GM13976 (cell line): ENCODE data around the gene RBM17.

ENCODE experiments used
- DNase-seq: peaks from one replicate; pipeline ENCODE4 v3.0.0; 2012; ENCODE audit warnings: low spot score
- in situ Hi-C: fragments of 300-500 bp; cut with MboI; formaldehyde crosslinking; loops from one replicate; pipeline ENCODE4 v1.12.0; 2022; ENCODE audit warnings: low sequenced_read_pairs, mixed read lengths, inconsistent platforms; ENCODE audit not compliant: unreplicated experiment
- TF ChIP-seq, protein P1 (sequence below): IDR thresholded peaks from 2 replicates; pipeline ENCODE4 v1.5.1; 2012; ENCODE audit warnings: borderline replicate concordance, mild to moderate bottlenecking; ENCODE audit not compliant: insufficient read depth; ENCODE audit errors: extremely low read depth, missing control alignments, control extremely low read depth

The RBM17 gene

DNA sequence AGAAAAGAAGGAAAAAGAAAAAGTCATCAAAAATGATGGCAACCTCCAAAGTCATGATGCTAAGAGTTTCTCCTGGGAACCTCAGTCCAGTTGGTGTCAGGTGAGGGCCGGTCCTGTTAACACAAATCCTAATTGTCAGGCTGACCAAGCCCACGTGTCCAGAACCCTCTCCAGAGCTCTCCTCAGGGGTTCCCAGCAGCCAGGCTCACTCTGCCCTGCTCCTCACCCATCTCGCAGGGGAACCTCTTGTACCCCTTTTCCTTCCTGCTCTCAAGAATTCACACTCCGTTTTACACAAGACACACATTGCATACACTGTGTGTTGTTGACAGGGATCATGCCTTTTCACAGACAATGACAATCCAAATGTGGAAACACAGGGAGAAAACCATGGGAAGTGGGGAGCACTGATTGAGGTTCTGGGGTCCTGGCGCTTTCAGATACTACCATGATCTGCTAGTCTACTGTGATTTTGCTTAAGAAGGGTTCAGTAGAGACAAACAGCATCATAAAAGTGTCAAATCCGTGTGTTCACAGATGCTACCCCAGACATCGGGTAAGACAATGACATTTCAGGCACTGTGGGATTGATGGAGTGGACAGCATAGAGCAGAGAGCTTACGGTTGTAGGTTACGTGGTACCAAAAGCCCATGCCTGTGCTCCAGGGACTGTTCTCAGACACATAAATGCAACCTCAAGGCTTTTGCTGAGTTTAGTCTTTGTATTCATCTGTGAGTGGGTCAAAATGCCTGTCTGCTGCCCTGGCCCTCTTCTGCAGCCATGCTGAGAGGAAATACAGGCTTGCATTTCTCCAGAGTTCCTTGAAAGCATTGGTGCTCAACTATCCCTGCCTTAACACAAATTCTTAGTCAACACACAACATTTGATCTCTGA lies 42.7 kb upstream of the RBM17 start:
- DNase-seq: no peak
- in situ Hi-C loops: no loop called here
- TF ChIP-seq, protein P1, sequence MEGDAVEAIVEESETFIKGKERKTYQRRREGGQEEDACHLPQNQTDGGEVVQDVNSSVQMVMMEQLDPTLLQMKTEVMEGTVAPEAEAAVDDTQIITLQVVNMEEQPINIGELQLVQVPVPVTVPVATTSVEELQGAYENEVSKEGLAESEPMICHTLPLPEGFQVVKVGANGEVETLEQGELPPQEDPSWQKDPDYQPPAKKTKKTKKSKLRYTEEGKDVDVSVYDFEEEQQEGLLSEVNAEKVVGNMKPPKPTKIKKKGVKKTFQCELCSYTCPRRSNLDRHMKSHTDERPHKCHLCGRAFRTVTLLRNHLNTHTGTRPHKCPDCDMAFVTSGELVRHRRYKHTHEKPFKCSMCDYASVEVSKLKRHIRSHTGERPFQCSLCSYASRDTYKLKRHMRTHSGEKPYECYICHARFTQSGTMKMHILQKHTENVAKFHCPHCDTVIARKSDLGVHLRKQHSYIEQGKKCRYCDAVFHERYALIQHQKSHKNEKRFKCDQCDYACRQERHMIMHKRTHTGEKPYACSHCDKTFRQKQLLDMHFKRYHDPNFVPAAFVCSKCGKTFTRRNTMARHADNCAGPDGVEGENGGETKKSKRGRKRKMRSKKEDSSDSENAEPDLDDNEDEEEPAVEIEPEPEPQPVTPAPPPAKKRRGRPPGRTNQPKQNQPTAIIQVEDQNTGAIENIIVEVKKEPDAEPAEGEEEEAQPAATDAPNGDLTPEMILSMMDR: no peak

DNA sequence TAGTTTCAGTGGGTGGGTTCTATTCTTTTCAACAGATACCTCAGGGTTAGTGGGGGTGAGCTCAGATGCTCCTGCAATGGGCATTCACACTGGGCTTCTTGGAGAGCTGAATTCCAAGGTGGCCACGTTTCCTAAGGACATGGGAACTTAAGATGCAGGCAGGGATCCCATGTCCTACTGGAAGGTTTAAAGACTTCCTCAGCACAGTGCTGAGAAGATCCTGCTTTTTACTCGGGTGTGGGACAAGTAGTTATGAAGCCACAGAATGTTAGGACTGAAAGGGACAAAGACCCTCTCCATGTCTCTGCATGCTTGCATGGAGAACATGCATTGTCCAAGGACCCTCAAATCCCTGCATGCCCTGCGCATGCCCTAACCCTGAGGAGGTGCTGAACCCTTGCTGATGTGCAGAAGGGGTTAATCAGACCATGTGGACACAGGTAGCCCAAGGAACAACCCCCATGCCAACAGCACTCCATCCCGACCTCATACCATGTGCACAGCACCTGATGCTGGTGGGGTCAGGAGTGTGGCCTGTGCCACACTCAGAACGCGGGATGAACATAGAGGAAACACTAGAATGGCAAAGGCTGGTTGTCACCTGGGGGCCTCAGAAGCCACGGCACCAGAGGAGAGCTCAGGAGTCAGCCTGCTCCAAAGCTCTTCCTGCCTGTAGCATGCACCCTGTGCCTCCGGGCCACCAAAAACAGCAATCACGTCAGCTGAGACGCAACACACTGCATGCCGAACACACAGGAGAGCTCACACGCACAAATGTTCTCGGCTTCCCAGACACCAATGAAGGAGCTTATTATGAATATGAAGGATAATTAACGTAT lies 41.8 kb upstream of the RBM17 start:
- TF ChIP-seq, protein P1: no peak
- in situ Hi-C loops: no loop called here
- DNase-seq: no peak

DNA sequence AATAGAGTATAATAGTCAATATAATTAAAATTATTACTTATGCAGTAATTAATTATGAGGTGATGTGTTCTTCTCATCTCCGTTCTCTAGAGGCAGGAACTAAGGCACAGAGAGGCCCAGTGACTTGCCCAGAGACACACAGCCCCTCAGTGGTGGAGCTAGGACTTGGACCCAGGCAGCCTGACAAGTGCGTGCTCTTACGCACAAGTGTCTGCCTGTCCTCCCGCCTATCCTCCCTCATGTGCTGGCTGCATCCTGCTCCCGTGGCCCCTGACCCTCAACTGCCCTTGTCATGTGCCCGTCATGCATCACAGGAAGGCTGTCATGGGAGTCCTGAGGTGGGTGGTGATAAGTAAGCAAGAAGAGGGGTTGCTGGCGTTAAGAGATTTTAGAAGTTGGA lies 41.0 kb upstream of the RBM17 start:
- TF ChIP-seq, protein P1: no peak
- in situ Hi-C loops: no loop called here
- DNase-seq: no peak

DNA sequence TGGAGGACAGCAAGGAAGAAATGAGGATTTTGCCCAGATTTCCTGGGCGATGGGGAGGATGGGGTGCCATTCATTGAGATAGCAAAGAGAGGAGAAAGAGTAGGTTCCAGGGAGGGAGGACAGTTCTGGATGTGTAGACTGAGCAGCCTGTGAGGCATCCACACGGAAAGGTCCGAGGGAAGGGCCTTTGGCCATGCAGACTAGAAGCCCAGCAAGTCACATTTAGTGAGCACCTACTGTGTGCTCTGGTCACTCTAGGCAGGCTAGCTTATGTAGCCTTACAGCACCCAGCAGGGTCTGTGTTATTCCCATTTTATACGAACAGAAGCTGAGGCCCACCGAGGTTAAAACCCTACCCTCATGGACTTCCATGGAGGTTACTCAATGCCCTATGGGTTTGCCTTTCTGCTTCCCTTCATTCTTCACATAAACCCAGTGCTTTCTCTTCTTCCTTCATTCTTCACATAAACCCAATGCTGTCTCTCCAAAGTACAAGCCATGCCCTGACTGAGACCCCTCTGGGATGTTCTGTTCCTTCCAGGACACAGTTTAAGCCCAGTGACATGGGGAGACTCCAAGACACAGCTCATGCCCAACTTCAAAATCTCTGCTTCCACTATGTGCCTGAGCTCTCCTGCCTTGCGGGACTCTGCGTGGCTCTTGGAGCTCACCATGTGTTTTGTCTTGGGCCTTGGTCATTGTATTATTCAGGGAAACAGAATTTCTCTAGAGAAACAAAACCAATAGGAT lies 40.4 kb upstream of the RBM17 start:
- TF ChIP-seq, protein P1: no peak
- DNase-seq: no peak
- in situ Hi-C loops: no loop called here

DNA sequence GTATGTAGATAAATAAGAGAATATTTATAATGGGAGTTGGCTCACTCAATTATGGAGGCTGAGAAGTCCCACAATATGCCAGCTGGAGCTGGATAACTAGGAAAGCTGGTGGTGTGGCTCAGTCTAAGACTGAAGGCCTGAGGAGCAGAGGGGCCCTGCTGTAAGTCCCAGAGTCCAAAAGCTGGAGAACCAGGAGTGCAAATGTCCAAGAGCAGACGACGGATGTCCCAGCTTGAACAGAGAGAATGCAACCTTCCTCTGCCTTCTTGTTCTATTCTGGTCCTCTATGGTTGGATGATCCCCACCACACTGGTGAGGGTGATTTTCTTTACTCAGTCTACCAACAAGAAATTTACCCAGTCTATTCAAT lies 39.8 kb upstream of the RBM17 start:
- in situ Hi-C loops: no loop called here
- no peak for DNase-seq
- TF ChIP-seq, protein P1: no peak

DNA sequence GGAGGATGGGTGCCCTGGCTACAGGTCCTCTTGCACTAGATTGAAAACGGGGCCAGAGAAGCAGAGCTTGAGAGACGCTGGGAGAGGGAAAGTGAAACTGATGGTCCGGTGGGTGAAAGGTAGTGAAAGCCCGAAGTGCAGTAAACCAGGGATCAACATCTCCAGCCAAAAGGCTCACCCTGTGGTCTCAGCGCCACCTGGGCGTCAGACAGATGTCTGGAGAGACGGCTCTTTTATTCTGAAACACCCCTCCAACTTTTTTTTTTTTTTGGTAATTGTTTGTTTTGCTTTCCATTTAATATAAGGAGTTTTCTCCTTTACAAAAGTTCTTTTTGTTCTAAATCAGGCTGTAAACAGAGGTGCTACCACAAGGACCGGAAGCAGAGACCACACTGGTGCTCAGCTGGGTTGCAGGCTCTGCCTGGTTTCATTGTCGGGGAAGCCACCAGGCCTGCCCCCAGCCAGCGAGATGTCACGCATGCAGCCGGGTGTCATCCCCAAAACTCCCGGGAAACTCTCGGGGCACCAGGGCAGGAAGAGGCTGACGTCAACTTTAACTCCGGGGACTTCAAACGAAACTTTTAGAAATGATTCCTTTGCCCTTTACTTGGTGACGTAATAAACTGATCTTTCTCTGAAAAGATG lies 37.9 kb upstream of the RBM17 start:
- TF ChIP-seq, protein P1: no peak
- in situ Hi-C loops: no loop called here
- DNase-seq: peak; percentile 77
